ENCODE data around the gene HHIPL1.

- no peak for TF ChIP-seq POLR2A (IDR thresholded peaks at IDR 0.05)
- TF ChIP-seq CTCF (IDR thresholded peaks at IDR 0.05 in 4 of 5, conservative IDR thresholded peaks at IDR 0.05 in 1 of 5), result no peak
These were observed 14.7 kb upstream of the HHIPL1 start for GRCh38 chr14:99630202-99630601.
